Body of pancreas (tissue), 4 donors: Measurements from ENCODE around the gene HOXD1.

Experiments used
- CTCF ChIP-seq, 7 experiments: fragments of 450-650 bp in 4 of 7; fragments of 200-600 bp in 3 of 7; sonication (generic) in 3 of 7; IDR thresholded peaks; one replicate each; pipeline ENCODE4 v1.5.1; 2016 to 2019; ENCODE audit warnings: antibody characterized with exemption in 7 of 7
- POLR2A ChIP-seq, 3 donors: fragments of 450-650 bp; IDR thresholded peaks; one replicate each; pipeline ENCODE4 v1.6.1; 2016; ENCODE audit warnings: antibody characterized with exemption in 3 of 3, mild to moderate bottlenecking in 2 of 3

DNA sequence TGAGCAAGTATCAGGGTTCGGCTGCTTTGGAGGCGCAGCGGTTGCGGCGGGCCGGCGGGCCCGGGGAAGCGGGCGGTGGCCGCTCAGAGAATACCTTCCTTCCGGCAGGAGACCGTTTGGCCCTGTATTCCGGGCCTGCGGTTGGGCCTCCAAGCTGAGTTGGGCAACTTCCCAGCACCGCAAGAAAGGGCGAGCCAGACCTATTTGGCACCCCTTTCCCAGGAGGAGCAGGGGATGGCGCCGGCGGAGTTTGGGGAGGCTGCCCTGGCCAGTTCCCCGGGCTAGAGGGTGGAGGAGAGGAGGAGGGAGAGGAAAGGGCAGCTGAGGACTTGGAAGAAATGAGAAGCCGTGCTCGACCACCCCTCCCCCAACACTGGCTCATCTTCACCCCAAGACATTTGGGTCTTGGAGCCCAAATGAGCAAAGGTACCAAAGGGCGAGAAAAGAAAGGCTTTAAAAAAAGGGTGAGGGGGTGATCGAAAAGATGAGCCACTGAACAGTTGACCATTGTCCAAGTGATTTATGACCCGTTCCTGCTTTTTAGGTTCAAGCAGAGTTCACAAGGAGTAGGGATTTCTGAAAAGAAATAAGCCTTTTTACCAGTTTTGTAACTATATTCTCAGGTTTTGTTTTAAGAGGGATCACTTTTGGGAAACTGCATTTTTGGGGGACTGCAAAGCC lies 23.0 kb upstream of the HOXD1 start:
- no peak for TF ChIP-seq CTCF (IDR thresholded peaks at IDR 0.05)
- TF ChIP-seq POLR2A (IDR thresholded peaks at IDR 0.05), result no peak
